Measurements from ENCODE around the gene ZNF445.

Gene ZNF445

GRCh38 chr3:44446929-44447328, 30.5 kb downstream of the ZNF445 start:
- Histone ChIP-seq H4K8ac (ENCODE audit: low read depth, low read length) (no peak overlapping the region), H3K4ac (ENCODE audit: low read depth, low read length) (no peak overlapping the region), H3K9me3 (ENCODE audit: insufficient read depth, low read depth, low read length) (no peaks in the 10 kb centered on the region), H3K18ac (ENCODE audit: low read length) (no peak overlapping the region), H3K27me3 (ENCODE audit: insufficient read depth, low read length) (no peaks in the 10 kb centered on the region), H3K23ac (ENCODE audit: low read length) (no peak overlapping the region), H4K91ac (ENCODE audit: low read depth, low read length) (no peak overlapping the region), H2AFZ (ENCODE audit: insufficient read depth, low read length, poor library complexity) (no peak overlapping the region), H3K4me3 (ENCODE audit: low read depth, low read length) (no peak overlapping the region), H3K4me1 (ENCODE audit: control insufficient read depth in 1 of 2, insufficient read depth in 2 of 2, low read length in 2 of 2) (no peaks in the 10 kb centered on the region), H2AK5ac (ENCODE audit: low read length) (no peak overlapping the region), H4K12ac (ENCODE audit: low read depth, low read length) (no peak overlapping the region), H3K36me3 (ENCODE audit: control insufficient read depth in 1 of 2, insufficient read depth in 2 of 2, low read length in 2 of 2) (peaks cover 53 to 72% of the 10 kb centered on the region in 2 experiments), H2BK5ac (ENCODE audit: low read depth, low read length, poor library complexity) (no peak overlapping the region), H3K9ac (ENCODE audit: low read length) (no peak overlapping the region), H3K79me1 (ENCODE audit: low read length) (no peaks in the 10 kb centered on the region), H3K27ac (ENCODE audit: low read depth, low read length) (no peak overlapping the region), H3K79me2 (ENCODE audit: control insufficient read depth, insufficient read depth, low read length, poor library complexity) (no peaks in the 10 kb centered on the region), H2BK120ac (ENCODE audit: insufficient read depth, low read length, poor library complexity) (no peak overlapping the region), H2BK12ac (ENCODE audit: low read length) (no peak overlapping the region), H3K14ac (ENCODE audit: low read length) (no peak overlapping the region), H3K4me2 (ENCODE audit: low read length) (no peak overlapping the region)
- DNase-seq: no peak
- no CpG with 5 or more reads among the region's 5 CpGs for WGBS (ENCODE audit: extremely low coverage, insufficient coverage, insufficient read length)

- no CpG with 5 or more reads among the region's 5 CpGs for WGBS (ENCODE audit: extremely low coverage, insufficient coverage, insufficient read length)
- Histone ChIP-seq H2BK120ac (ENCODE audit: insufficient read depth, low read length, poor library complexity) (no peak overlapping the region), H4K8ac (ENCODE audit: low read depth, low read length) (no peak overlapping the region)
Observed at GRCh38 chr3:44445786-44446185, 31.7 kb downstream of the ZNF445 start.

GRCh38 chr3:44444896-44445691, 32.4 kb downstream of the ZNF445 start:
- no peaks in the 10 kb centered on the region for H3K4me1 ChIP-seq (ENCODE audit: control insufficient read depth in 1 of 2, insufficient read depth in 2 of 2, low read length in 2 of 2)
- no peak overlapping the region for H3K4ac ChIP-seq (ENCODE audit: low read depth, low read length)
- H2BK120ac ChIP-seq (ENCODE audit: insufficient read depth, low read length, poor library complexity): no peak overlapping the region
- DNase-seq: no peak
- H2BK5ac ChIP-seq (ENCODE audit: low read depth, low read length, poor library complexity): no peak overlapping the region
- no peaks in the 10 kb centered on the region for H3K79me2 ChIP-seq (ENCODE audit: control insufficient read depth, insufficient read depth, low read length, poor library complexity)
- H3K9ac ChIP-seq (ENCODE audit: low read length): no peak overlapping the region
- no peak overlapping the region for H2AFZ ChIP-seq (ENCODE audit: insufficient read depth, low read length, poor library complexity)
- H3K18ac ChIP-seq (ENCODE audit: low read length): no peak overlapping the region
- no CpG with 5 or more reads among the region's 7 CpGs for WGBS (ENCODE audit: extremely low coverage, insufficient coverage, insufficient read length)
- no peaks in the 10 kb centered on the region for H3K79me1 ChIP-seq (ENCODE audit: low read length)
- no peak overlapping the region for H3K4me3 ChIP-seq (ENCODE audit: low read depth, low read length)
- no peaks in the 10 kb centered on the region for H3K27me3 ChIP-seq (ENCODE audit: insufficient read depth, low read length)
- H4K91ac ChIP-seq (ENCODE audit: low read depth, low read length): no peak overlapping the region
- no peak overlapping the region for H2BK12ac ChIP-seq (ENCODE audit: low read length)
- no peak overlapping the region for H3K27ac ChIP-seq (ENCODE audit: low read depth, low read length)
- H3K36me3 ChIP-seq (ENCODE audit: control insufficient read depth in 1 of 2, insufficient read depth in 2 of 2, low read length in 2 of 2): peaks cover 39 to 56% of the 10 kb centered on the region in 2 experiments
- no peak overlapping the region for H3K23ac ChIP-seq (ENCODE audit: low read length)
- no peak overlapping the region for H4K12ac ChIP-seq (ENCODE audit: low read depth, low read length)
- no peak overlapping the region for H4K8ac ChIP-seq (ENCODE audit: low read depth, low read length)
- H3K14ac ChIP-seq (ENCODE audit: low read length): no peak overlapping the region
- H3K9me3 ChIP-seq (ENCODE audit: insufficient read depth, low read depth, low read length): no peaks in the 10 kb centered on the region
- no peak overlapping the region for H3K4me2 ChIP-seq (ENCODE audit: low read length)
- no peak overlapping the region for H2AK5ac ChIP-seq (ENCODE audit: low read length)

More at GRCh38 chr3:44445786-44446185, 31.7 kb downstream of the ZNF445 start:
- Histone ChIP-seq H3K4ac (ENCODE audit: low read depth, low read length) (no peak overlapping the region), H3K79me2 (ENCODE audit: control insufficient read depth, insufficient read depth, low read length, poor library complexity) (no peaks in the 10 kb centered on the region), H3K9me3 (ENCODE audit: insufficient read depth, low read depth, low read length) (no peaks in the 10 kb centered on the region), H2BK12ac (ENCODE audit: low read length) (no peak overlapping the region), H2AFZ (ENCODE audit: insufficient read depth, low read length, poor library complexity) (no peak overlapping the region), H3K27ac (ENCODE audit: low read depth, low read length) (no peak overlapping the region), H4K12ac (ENCODE audit: low read depth, low read length) (no peak overlapping the region), H3K14ac (ENCODE audit: low read length) (no peak overlapping the region), H2AK5ac (ENCODE audit: low read length) (no peak overlapping the region), H3K36me3 (ENCODE audit: control insufficient read depth in 1 of 2, insufficient read depth in 2 of 2, low read length in 2 of 2) (peaks cover 45 to 63% of the 10 kb centered on the region in 2 experiments), H3K4me1 (ENCODE audit: control insufficient read depth in 1 of 2, insufficient read depth in 2 of 2, low read length in 2 of 2) (no peaks in the 10 kb centered on the region), H3K18ac (ENCODE audit: low read length) (no peak overlapping the region), H2BK5ac (ENCODE audit: low read depth, low read length, poor library complexity) (no peak overlapping the region), H3K79me1 (ENCODE audit: low read length) (no peaks in the 10 kb centered on the region), H3K27me3 (ENCODE audit: insufficient read depth, low read length) (no peaks in the 10 kb centered on the region), H3K4me3 (ENCODE audit: low read depth, low read length) (no peak overlapping the region), H4K91ac (ENCODE audit: low read depth, low read length) (no peak overlapping the region), H3K4me2 (ENCODE audit: low read length) (no peak overlapping the region), H3K23ac (ENCODE audit: low read length) (no peak overlapping the region), H3K9ac (ENCODE audit: low read length) (no peak overlapping the region)
- no peak for DNase-seq

- Histone ChIP-seq H2AFZ (ENCODE audit: insufficient read depth, low read length, poor library complexity) (no peak overlapping the region), H2AK5ac (ENCODE audit: low read length) (no peak overlapping the region), H3K18ac (ENCODE audit: low read length) (no peak overlapping the region), H2BK12ac (ENCODE audit: low read length) (no peak overlapping the region), H3K79me2 (ENCODE audit: control insufficient read depth, insufficient read depth, low read length, poor library complexity) (no peaks in the 10 kb centered on the region), H3K36me3 (ENCODE audit: control insufficient read depth in 1 of 2, insufficient read depth in 2 of 2, low read length in 2 of 2) (peaks cover 35 to 51% of the 10 kb centered on the region in 2 experiments), H3K27ac (ENCODE audit: low read depth, low read length) (no peak overlapping the region), H3K4me3 (ENCODE audit: low read depth, low read length) (no peak overlapping the region), H3K9ac (ENCODE audit: low read length) (no peak overlapping the region), H3K4ac (ENCODE audit: low read depth, low read length) (no peak overlapping the region), H4K91ac (ENCODE audit: low read depth, low read length) (no peak overlapping the region), H3K4me2 (ENCODE audit: low read length) (no peak overlapping the region), H4K12ac (ENCODE audit: low read depth, low read length) (no peak overlapping the region), H2BK5ac (ENCODE audit: low read depth, low read length, poor library complexity) (no peak overlapping the region), H3K27me3 (ENCODE audit: insufficient read depth, low read length) (no peaks in the 10 kb centered on the region), H3K4me1 (ENCODE audit: control insufficient read depth in 1 of 2, insufficient read depth in 2 of 2, low read length in 2 of 2) (peaks cover under 1 to 5% of the 10 kb centered on the region in 2 experiments), H3K9me3 (ENCODE audit: insufficient read depth, low read depth, low read length) (no peaks in the 10 kb centered on the region), H4K8ac (ENCODE audit: low read depth, low read length) (no peak overlapping the region), H3K79me1 (ENCODE audit: low read length) (no peaks in the 10 kb centered on the region), H2BK120ac (ENCODE audit: insufficient read depth, low read length, poor library complexity) (no peak overlapping the region), H3K23ac (ENCODE audit: low read length) (no peak overlapping the region), H3K14ac (ENCODE audit: low read length) (no peak overlapping the region)
- DNase-seq: no peak
- WGBS (ENCODE audit: extremely low coverage, insufficient coverage, insufficient read length): no CpG with 5 or more reads among the region's 2 CpGs
Observed at GRCh38 chr3:44444437-44444836, 33.0 kb downstream of the ZNF445 start.
